HG02763 (cell line): ENCODE measurements around the gene BRCC3.

Source experiments
- ATAC-seq: cut with Tn5 transposase; IDR thresholded peaks from one replicate; pipeline ENCODE4 v1.9.1; 2021; ENCODE audit warnings: mild to moderate bottlenecking, moderate library complexity; ENCODE audit not compliant: unreplicated experiment

Gene BRCC3

DNA sequence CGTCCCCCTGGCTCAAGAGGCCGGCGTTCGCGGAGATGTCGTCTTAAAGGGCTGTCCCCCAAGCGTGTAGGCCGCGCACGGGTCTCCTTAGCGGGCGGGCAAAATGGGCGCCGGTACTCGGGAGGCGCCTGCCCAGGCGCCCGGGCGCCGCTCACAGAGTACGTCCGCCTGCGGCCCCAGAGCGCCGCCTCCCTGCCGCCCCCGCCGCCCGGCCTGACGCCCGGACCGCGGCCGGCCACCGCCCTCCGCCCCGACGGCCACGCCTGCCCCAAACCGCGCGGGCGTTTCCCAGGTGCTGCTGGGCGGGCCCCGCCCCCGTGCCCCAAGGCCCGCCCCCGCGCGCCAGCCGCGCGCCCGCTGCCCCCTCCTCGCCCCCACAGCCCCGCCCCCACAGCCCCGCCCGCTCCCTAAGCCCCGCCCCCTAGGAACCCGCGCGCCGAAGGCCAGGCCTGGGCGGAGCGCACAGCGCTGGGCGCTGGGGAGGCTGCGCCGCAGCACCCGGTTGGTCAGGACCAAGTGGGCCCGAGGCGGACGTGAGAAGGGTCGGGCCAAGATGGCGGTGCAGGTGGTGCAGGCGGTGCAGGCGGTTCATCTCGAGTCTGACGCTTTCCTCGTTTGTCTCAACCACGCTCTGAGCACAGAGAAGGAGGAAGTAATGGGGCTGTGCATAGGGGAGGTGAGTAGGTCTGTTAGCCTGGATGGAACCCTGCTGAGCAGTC lies at the start of gene BRCC3, which contains the start of the genes CMC4 and MTCP1:
Gene BRCC3 (plus strand): TSS at position 534 of the 719 bp plus-strand sequence. CDS start 20 bp downstream, at position 554.
Gene CMC4 (minus strand): TSS at position 162 of the 719 bp plus-strand sequence. CDS start 7,113 bp downstream, outside the sequence.
Gene MTCP1 (minus strand): TSS at position 162 of the 719 bp plus-strand sequence. CDS start 5,126 bp downstream, outside the sequence.
- ATAC-seq = peak; percentile 87

DNA sequence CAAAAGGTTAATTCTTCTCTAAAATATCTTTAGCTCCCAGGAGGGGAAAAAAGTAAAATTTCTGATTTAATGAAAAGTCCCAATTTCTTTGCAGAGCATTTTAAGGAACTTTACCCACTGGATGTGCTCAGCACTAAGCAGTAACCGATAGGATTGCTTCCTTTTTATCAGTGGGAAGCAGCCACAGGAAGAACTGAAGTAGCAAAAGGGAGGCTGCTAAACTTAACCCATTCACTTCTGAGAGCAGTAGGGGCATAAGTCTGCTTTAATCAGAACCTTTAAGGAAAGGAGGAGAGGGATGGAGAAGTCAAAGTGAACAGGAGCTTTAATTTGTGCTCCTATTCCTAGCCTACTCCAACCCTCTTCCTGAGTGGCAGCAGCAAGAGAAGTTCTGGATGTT lies 48.7 kb upstream of the BRCC3 start, which contains the start of gene F8:
Gene F8 (minus strand): TSS at position 139 of the 400 bp plus-strand sequence. CDS start 171 bp downstream, outside the sequence.
- ATAC-seq = no peak

DNA sequence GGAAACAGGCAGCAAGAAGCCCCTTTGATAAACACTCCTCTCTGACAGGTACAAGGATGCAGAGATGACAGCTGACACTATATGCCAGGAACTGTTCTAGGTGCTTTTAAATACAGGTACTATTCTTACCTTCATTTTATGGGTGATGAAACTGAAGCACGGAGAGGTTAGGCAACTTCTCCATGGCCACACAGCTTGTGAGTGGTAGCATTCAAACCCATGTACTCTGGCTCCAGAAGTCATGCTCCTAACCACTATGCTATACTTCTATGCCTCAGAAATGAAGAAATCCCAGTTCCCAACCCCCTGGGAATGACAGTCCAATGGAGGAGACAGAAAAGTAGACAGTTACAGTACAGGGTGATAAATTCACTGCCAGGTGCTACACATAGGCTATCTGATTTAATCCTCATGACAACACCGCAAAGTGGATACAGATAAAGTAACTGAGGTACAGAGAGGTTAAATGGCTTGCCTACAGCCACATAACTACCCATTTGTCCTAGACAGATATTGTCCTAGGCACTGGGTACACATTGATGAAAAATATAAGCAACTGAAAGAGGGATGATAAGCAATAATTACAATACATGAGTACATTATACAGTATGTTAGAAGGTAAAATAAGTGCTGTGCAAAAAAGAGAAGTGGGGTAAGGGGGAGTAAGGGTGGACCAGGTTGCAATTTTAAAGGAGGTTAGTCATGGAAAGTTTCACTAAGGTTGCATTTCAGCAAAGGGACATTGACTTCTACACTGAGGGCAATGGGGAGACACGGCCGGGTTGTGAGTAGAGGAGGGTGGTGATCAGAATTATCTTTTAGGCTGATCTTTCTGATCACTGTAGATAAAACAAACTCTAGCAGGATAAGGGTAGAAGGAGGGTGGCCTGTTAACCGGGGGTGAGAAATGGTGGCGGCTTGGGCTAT lies 47.1 kb upstream of the BRCC3 start:
- no peak for ATAC-seq

DNA sequence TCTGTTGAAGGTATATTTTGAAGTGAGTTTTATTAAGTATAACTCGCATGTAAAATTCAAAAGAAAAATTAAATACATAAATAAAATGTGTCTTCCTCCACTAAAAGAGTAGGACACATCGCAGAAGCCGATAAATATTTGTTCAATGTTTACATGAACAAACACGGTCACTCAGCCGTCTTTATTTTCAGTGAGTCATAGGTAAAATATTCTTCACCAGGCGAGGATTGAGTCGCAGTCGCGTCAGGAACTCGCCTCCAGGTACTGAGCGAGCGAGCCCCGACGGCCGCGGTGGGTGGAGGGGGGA lies 44.9 kb upstream of the BRCC3 start:
- no peak for ATAC-seq

DNA sequence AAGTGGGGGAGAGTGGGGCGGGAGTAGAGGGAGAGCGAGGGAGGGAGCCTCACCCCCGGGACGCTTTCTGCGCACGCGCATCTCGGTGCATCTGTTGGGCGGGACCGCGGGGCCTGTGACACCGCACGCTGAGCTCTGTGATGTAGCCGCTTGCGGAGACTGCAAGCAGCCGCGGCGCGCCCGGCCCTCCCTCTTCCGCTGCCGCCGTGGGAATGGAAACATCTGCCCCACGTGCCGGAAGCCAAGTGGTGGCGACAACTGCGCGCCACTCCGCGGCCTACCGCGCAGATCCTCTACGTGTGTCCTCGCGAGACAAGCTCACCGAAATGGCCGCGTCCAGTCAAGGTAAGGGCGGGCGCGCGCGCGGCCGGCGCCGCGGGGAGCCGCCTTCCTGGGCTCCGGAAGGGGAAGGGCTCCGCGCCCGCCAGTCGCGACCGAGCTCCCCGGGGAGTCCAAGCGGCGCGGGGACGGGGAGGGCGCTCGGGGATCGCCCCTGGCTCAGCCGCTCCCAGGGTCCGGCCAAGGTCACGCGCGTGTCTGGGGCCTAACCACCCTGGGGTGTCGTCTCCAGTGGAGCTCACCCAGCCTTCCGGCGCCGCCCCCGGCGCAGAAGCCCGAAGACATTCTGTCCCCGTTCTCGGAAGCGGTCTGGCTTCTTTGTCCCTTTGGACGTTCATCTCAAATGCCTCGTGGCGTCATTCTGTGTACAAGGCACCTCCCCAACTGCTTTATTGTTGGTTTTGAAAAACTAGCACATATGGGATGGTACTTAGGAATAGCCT lies 44.4 kb upstream of the BRCC3 start, which contains the start of gene FUNDC2:
Gene FUNDC2 (plus strand): TSS at position 118 of the 782 bp plus-strand sequence. CDS start 95 bp downstream, at position 213.
- ATAC-seq = peak; percentile 90

DNA sequence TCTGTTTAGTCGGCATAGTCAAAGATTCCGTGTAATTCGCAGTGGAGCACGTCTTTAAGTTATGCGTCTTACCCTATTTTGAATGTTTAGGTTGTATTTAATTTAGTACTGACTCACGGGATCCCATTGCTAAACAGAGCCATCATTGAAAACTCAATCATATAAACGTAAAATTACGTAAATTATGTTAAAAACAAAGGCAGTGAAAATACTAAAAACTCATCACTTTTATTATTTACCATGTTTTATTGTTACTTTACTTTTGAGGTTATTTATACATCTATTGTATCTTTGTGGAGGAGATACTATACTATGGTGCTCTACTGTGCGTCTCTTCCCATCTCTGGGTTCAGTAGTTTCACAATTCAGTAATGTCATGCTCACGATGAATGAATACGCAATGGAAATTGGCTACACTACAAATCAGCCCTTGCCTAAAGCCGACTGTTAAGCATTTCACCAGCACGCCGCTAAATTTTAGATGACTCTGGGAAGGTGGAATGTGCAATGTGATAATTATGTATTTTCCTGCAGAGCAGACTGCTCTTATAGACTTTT lies 43.7 kb upstream of the BRCC3 start:
- ATAC-seq = no peak

DNA sequence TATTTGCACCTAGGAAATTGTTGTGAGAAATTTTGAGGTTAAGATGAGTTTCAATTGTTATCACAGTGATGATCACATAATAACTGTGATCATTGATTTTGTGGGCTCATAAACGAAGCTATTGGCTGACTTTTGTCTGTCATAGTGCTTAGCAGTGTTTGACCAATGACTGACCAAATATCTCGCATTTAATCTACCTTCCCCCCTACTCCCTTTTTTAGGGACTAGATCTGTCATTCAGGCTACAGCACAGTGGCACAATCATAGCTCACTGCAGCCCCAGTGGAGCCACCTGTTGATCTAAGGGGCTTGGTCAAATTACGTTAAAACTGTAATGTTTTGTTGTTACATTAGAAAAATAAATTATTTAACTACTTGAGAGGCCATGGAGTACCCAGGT lies 43.2 kb upstream of the BRCC3 start:
- no peak for ATAC-seq

DNA sequence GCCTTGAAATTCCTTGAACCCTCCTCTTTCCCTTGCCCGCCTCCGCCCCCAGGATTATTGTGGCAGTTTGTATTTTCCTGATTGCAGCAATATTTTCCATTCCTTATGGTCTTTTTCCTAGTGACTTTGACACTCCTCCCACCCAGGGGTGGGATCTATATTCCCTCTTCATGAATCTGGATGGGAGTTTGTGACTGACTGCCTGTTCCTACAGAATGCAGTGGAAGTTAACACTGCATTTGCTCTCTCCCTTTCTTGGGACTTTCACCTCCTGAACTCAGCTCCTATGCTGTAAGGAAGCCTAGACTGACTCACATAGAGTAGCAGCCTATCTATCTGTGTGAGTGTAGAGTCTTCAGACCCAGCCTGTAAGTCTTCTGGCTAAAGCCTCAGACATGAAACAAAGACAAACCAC lies 42.4 kb upstream of the BRCC3 start:
- ATAC-seq = no peak

DNA sequence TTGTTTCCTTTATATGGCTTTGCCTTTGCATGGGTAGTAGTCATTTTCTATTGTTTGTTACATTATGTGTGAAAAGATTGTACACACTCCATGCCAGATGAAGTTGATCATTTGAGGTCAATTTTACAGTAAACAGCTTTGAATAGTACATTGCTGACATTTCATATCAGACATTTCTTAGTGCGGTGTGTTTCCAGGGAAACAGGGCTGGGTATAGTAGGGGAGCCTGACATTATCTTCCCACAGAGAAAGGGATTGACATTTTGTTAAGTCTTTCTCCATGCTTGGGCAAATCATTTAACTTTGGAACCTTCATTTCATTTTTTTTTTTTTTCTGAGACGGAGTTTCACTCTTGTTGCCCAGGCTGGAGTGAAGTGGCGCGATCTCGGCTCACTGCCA lies 39.7 kb upstream of the BRCC3 start:
- no peak for ATAC-seq

DNA sequence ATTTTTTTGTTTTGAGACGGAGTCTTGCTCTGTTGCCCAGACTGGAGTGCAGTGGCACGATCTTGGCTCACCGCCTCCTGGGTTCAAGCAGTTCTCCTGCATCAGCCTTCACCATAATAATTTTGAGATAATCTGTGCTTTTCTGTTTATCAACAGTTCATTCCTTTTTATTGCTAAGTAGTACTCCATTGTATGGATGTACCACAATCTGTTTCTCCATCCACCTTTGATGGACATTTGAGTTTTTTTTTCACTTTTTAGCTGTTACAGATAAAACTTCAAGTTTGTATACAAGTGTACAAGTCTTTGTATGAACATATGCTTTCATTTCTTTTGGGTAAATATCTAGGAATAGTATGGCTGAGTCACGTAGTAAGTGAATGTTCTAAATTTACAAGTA lies 35.6 kb upstream of the BRCC3 start:
- no peak for ATAC-seq

DNA sequence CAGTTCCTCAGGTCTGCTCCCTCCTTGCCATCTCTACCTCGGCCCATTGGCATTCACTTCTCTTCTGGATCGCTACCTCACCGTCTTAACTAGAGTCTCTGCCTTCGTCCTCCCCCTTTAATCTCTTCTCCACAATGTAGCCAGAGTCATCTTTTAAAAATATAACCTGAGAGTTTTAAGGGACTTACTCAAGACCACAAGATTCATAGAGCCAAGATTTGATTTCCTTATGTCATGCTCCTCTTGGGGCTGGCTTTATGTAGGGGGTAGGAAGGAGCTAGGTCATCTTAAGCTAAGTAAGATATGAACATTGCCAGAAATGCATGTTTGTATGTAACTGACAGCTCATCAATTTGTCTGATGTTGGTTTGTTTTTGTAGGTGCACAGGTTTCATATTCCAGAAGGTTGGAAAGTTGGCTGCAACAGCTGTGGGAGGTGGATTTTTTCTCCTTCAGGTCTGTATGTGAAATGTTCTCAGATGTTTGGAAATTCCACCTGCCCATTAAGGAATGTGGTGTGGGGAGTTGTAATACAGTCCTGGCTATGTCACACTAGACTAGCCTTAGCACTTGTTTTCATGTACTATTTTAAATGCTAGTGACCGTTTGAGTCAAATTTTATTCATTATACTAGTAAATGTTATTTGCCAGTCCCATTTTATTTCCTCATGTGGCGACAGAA lies 25.0 kb upstream of the BRCC3 start:
- ATAC-seq = no peak

DNA sequence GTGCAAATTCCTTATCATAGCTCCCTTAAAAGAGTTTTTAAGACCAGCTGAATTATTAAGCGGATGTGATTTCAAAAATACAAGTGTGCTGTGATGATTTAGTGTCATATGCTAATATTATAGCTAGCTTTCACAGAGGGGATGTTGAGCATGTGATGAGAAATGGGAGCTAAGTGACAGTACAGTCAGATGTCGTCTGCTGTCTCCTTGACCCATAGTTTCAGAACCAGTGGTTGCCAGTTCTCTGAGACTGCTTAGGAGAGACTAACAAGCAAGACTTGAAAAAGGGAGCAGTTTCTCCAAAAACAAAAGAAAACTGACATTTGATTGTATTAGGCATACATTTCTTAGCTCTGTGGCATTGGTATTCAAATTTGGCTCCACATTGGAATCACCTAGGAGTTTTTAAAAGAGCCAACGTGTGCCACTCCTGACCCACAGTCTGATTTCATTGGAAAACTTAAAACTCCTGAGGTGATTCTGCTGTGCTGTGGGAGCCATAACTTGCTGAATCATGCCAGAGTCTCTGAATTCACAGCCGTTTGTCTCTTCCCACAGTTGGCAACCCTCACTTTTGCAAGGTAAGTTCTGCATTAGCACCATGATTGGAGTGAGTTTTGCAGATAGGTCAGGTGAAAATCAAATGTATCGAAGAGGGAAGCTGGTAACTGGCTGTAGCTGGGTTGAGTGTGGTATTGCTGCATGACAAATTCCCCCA lies 24.3 kb upstream of the BRCC3 start:
- ATAC-seq = no peak

DNA sequence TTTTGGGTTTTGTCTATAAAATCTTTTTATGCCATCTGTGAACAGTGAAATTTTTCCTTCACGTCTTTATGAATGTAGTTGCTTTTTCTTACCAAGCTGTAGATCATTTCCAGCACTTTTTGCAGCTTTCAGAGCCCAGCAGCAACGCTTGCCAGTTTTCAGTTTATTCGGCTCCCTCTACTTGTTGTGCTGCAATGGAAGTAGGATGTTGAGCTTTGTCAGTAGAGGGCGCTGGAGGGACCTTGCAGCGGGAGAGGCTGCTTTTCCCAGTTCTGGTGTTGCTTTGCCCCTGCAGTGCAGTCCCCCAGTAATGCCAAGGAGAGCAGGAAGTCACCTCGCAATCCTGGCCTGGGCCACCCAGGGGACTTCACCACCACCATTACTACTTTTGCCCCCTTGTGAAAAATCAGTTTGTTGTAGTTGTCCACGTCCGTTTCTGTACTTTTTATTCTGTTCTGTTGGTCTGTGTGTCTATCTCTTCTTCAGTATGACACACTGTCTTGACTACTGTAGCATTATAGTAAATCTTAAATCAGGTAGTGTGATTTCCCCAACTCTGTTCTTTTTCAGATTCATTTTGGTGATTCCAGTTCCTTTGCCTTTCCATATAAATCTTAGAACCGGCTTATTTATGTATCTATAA lies 22.2 kb upstream of the BRCC3 start:
- no peak for ATAC-seq

DNA sequence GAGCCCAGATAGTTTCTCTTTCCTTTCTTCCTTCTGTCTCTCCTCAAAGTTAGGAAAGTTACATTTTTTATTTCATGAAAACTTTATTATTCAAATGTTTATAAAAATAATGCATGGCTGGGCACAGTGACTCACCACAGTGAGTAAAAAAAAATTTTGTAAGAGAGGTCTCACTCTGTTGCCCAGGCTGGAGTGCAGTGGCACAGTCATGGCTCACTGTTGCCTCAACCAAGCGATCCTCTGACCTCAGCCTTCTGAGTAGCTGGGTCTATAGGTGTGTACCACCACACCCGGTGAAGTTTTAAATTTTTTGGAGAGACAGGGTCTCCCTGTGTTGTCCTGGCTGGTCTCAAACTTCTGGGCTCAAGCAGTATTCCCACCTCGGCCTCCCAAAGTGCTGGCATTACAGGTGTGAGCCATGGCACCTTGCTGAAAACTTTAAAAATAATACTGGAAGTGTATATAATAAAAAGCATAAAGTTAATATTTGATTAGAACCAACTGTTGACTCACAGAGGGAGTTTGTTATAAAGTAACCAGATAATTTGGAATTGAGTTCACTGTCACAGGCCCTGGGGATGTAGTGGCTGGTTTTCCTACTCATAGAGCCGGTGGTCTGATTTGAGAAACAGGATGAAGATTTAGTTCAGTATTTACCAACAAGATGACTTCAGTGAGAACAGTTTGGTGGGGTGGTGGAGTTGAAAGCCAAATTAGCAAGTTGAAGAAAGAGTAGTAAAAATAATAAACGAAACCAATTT lies 18.4 kb upstream of the BRCC3 start:
- no peak for ATAC-seq

DNA sequence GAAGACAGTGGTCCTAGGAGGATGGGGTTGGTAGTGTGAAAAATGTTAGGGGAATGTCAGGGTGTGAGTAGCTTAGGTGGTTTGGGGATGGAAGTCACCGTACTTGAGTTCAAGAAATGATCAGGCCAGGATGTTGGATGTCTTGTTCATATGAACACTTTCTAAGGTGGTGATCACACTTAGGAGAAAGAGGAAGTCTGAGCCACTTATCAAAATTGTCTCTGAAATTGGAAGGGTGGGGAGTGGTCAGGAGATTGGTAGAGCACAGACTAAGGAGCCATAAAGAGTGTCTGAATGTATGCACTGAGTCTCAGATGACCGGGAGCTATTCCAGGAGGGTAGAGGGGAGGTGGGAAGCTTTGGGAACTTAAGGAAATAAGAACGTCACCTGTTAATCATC lies 17.7 kb upstream of the BRCC3 start:
- no peak for ATAC-seq

DNA sequence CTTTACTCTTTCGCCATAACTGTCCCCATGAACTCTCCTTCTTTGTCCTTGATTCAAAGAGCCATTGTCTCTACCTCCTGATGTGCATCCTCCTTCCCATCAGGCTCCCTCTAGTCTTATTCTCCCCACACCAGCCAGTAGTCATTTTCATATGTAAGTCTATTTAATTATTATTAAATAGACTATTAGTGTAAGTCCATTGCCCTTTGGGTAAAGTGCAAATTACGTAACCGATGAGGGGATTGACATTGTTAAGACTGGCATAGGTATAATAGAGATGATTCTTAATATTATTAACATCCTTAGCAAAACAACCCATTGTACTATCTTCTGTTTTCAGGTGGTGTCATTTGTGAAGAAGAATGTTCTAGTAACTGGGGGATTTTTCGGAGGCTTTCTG lies 17.1 kb upstream of the BRCC3 start:
- no peak for ATAC-seq

DNA sequence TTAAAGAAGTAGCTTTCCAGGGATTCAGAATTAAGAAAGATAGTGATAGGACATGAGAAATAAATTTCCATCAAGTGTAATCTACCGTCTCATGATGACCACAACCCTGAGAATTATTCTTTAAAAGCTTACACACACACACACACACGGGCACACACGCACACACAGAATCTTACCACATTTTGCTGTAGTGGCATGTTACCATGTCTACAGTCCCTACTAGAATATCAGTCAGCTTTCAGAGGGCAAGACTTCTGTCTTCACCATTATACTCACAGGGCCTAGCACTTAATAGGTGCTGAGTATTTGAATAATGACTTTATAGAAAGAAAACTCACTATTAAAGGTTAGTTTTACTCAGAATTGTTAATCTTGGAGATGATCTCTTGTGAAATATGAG lies 15.8 kb upstream of the BRCC3 start:
- no peak for ATAC-seq

DNA sequence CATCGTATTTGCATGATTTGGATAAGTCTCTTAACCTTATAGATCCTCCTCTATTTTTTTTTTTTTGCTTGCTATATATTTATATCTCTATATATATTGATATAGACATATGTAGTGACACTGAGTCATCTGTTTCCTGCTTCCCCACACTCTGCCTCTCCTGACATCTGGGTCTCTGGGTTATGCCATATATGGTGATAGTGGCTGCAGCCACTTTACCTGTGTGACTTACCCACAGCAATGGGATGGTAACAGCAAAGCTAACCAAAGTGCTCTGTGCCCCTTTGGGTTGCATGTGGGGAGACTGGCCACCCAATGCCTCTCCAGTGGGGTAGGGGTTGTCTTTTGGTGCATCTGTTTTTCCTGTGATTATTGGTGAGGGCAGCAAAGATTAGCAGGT lies 14.8 kb upstream of the BRCC3 start:
- ATAC-seq = no peak
